GM19035 (cell line): ENCODE measurements around the gene ELOA2.
"Not testable (repeated sequence)": the region's sequence is repeated elsewhere in the genome, so short reads cannot be mapped to it uniquely, and the experiment has no call there.

Source experiments
- ATAC-seq: cut with Tn5 transposase; IDR thresholded peaks from one replicate; pipeline ENCODE4 v1.9.1; 2021; ENCODE audit not compliant: unreplicated experiment

Gene ELOA2

DNA sequence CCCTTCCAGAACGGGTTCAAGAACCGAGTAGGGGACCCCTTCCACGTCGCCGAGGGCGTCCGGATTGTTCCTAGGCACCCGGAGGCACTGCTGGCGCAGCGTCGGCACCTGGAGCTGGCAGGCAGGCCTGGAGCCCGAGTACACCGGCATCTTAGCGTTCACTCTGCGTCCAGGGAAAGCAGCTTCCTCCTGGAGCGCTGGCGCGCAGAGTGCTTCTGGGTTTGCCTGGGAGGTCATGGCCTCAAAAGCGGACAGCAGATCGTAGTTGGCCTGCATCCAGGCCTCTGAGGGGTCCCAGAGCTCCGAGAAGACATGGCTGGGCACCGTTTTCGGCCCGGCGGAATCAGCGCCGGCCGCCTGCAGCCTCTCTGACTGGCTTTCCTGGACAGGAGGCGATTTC, 12.6 kb downstream of the ELOA2 start:
- ATAC-seq: not testable (repeated sequence)

DNA sequence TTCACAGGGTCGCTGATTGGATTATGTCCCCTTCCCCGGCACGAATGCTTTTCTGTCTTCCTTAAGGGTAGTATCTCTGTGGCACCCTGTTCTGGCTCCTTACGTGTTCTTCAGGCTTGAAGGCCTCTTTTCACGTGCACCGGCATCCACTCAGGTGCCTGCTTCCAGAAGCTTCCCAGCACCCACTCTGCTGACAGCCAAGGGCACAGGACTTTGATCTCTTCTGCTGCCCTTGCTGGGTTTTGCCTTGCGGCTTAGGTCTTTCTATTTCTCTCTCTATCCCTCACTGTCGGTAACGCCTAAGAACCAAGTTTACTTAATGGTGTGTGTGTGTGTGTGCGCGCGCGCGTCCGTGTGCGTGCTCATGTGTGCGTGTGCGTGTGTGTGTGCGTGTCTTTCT, 14.7 kb downstream of the ELOA2 start:
- ATAC-seq: not testable (repeated sequence)

GRCh38 chr18:47019870-47020269, 15.6 kb downstream of the ELOA2 start:
- ATAC-seq: not testable (repeated sequence)
